ENCODE data around the gene MRM2.

DNA sequence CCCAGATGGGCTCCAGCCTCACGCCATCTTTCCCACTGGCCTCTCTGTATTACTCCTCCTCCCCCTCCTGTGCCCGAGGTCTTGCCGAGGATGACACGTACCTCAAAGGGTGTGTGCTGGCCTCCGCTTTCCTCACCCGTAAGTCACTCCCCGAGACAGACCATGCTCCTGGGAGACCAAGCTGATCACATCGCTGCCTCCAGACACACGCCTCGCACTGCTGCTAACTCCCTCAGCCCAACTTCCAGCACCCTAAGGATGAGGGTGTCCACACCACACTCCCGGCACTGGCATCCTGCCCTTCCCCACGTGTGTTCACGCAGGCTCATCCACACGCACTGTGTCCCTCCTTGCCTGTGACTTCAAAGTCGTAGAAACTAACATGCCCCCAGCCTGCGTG is 33.3 kb downstream of the MRM2 start:
- TF ChIP-seq CTCF (conservative IDR thresholded peaks at IDR 0.05 in 1 of 2, IDR thresholded peaks at IDR 0.05 in 1 of 2; ENCODE audit: extremely low read depth in 1 of 2, insufficient read depth in 1 of 2, low read depth in 1 of 2, low read length in 2 of 2) (no peak), EZH2 (IDR thresholded peaks at IDR 0.05; ENCODE audit: borderline replicate concordance, low read length) (no peak)

Data from mammary epithelial cell (primary cell).